Inferior parietal cortex (tissue), 1 donor: Measurements from ENCODE around the gene GHDC.
"Not testable (repeated sequence)": the region's sequence is repeated elsewhere in the genome, so short reads cannot be mapped to it uniquely, and the experiment has no call there.

ENCODE experiments used
- DNase-seq: peaks from one replicate; pipeline ENCODE4 v3.0.0-alpha.2; 2016; ENCODE audit errors: extremely low spot score

GHDC gene

GRCh38 chr17:42203354-42203753 lies 9.1 kb upstream of the GHDC start:
- no peak for DNase-seq

- DNase-seq, result no peak
Observed at GRCh38 chr17:42202696-42203095, 8.4 kb upstream of the GHDC start.

DNA sequence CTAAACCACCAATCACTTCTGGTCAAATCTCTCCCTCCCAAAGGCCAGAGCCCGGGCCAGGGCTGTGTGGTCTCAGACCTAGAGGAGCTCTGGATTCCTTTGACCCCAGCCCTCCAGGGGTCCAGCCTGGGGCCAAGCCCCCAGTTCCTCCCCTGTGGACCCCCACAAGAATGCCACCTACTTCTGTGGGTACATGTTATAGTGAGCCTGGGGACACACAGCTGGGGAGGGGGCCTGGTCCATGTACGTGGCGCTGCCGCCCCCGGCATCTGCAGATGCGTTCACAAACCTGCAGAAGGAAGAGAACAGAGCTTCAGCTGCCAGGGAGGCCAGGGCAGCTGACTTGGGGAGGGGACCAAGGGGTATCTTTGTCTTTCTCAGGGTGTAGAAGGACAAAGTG lies 7.9 kb upstream of the GHDC start:
- no peak for DNase-seq

DNA sequence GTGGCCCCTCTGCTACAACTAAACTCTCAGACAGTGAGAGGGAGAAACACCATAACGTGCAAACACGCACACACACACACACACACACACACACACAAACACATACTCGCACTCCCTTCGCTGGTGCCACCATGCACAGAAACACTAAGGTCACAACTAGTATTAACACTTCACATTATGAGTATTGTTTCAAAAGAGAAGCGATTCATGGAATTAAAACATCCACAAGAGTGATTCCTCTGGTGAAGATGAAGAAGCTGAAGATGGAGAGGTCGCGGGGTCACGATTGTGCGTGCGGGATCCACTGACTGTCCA lies 7.1 kb upstream of the GHDC start:
- DNase-seq, result no peak

DNA sequence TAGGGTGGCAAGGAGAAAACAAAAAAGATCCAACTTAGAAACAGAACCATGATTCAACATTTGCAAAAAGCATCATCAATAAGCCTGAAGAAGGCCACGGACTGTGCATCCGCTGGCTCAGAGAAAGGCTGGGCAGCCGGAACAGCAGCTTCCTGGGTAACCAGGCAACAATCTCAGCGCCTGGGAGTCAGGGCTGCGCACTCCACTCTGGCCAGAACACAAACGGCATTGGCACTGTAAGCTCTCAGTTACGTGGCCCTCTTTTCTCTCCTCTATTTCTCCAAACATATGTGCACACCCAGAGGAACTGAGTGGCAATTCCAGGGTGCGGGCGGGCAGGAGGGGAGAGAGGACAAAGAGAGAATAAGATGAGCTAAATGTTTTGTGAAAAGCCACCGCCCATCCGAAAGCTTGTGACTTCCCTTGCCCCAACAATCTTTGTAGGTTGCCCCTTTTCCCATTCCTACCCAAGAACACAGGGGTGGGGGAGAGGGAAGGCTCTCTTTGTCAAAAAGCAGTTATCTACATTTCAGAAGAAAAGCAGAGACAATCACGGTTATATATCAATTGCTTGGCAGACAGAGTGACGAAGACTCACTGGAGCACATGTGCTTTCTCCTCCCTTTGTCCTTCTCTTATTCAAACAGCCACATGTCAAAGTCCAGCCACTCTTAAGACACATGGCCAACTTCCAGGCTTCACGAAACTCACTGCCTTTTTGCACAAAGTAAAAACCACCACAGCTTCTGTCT lies 6.6 kb upstream of the GHDC start:
- DNase-seq, result no peak

DNA sequence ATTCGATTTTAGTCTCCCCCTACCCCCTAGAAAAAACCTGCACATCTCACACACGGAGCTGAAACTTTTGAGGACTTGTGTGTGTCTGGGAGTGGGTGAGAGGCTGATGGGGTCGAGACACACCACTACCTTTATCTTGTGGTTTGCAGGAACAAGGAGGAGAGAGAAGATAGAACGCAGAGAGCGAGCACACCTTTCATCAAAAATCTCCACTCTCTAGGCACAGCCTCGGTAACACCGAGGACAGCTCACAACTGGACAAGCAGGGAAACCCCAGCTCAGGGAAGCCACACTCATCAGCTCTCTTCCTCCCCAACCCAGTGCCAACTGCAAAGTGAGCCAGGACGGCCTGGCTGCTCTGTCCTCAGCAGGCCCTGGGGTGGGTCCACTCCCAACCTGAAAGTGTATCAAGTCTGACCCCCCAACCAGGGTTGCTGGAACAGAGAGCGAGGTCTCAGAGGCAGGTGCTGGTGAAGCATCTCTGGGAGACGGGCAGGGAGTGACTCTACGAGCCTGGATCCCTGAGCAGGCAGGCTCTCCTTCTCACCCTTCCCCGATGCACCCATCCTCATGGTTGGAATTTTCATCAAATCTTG lies 5.2 kb upstream of the GHDC start:
- no peak for DNase-seq

DNA sequence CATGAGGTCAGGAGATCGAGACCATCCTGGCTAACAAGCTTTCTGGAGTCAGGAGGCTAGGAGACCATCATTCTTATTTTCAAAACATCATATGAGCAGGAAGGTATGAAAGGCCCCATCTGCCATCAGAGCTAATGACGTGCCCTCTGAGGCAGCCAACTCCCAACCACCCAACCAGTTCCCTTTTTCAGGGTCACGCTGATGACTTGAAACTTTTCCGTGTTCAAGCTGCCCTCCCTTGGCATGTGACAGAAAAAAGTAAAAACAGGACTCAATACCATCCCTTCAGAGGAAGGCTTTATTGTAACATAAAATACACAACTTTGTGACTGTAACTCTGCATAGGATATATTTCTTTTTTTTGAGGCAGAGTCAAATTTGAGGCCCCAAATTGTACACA lies 4.6 kb upstream of the GHDC start:
- DNase-seq, result no peak

GRCh38 chr17:42197564-42198156 lies 3.4 kb upstream of the GHDC start:
- DNase-seq, result no peak

- DNase-seq, result no peak
Observed at GRCh38 chr17:42193216-42193968, 902 bp downstream of the GHDC start.

DNA sequence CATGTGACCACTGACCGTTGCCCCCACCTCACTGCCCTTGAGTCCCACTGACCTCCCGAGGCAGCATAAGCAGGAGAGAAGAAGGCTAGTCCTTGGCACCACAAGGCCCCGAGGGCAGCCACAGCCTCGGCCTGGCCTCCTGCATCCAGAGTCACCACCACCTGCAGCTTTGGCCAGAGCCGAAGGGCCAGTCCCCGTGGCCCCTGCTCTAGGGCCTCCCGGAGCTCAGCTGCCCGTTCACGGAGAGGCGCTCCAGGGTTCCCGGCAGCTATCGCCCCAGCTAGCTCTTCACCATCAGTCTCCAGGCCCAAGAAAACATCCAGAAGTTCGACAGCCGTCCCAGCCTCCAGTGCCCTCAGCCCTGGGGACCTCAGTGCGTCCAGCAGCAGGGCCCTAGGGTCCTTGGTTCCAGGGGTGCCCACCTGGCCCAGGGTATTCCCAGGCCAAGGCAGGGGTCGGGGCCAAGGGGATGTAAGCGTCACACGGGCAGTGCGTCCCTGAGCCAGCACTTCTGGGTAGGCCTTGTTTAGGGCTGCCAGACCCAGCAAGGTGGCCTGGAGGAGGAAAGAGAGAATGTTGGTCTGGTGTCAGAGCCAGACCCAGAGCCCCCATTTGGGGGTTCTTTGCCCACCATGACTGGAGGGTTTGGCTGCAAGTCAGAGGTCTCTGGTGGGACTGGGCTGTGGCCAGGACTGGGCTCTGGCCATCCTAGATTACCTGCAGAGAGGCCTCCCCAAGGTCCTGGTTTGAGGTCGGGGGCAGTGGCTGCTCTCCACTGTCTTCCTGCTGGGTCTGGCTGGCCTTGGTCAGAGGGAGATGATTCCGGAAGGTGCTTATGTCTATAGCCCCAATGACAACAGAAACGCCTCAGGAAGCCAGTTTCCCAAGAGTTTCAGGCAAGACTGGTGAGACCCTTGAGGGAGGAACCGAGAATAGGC lies 1.8 kb downstream of the GHDC start:
- DNase-seq, result no peak

DNA sequence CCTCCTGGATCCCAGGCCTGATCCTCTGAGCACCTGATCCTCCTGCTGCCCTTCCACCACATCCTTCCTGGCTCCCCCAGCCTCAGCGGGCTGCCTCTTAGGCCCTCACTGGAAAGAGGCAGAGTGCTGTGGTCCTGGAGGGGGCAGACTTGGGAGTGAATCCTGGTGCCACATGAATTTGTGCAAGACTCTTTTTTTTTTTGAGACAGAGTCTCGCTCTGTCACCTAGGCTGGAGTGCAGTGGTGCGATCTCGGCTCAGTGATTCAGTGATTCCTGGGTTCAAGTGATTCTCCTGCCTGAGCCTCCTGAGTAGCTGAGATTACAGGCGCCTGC lies 3.1 kb downstream of the GHDC start:
- no peak for DNase-seq

GRCh38 chr17:42190491-42191274 lies 3.6 kb downstream of the GHDC start:
- no peak for DNase-seq

DNA sequence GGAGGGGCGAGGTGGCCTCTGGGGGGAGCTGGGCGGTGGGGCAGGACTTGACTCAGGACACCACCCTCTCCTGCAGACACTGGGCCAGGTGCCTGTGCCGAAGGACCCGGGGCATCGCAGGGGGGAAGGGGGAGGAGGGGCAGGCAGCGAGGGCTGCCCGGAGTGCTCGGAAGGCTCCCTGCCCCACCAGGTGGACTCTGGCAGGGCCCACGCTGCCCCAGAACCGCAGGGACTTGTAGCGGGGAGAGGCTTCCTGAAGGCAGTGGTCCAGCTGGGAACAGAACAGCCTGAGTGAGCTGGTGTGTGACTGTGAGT lies 4.7 kb downstream of the GHDC start:
- no peak for DNase-seq

DNA sequence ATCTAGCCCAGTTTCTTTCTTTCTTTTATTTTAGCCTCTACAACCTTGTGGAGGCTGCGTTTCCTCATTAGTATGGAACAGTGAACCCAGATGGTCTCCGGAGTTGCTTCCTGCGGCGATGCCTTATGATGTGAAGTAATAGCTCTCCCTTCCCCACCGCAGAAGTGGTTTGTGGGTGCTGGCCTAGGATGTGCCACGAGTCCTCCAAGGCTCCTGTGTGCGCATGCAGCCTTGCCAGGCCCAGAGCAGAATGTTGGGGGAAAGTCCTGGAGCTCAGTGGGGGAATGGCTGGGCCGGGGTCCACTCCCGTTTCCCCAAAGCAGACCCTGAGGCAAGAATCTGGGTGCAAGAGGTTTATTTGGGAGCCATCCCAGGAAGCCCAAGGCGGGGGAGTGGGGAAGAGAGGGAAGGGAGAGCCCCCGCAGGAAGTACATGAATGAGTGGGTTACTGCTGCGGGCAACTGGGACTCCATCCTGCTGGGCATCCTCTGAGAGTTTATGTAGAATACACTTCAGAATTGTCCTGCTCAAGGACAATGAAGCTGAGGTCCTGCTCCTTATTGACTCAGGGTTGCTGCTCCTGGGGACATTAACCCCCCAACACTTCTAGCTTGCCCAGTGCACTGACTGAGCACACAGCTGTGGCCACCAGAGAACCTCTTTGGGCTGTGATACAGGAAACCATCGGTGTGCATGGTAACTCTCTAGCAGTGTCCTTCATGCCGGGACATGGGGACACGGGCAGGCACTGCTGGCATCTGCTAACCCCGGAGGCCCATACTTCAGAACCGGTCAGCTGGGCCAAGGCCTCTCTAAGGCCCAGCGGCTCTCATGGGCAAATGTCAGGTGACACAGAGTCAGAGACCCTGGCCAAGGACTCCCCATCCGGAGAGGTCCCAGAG lies 5.3 kb downstream of the GHDC start:
- no peak for DNase-seq

GRCh38 chr17:42187833-42188232 lies 6.5 kb downstream of the GHDC start:
- no peak for DNase-seq

DNA sequence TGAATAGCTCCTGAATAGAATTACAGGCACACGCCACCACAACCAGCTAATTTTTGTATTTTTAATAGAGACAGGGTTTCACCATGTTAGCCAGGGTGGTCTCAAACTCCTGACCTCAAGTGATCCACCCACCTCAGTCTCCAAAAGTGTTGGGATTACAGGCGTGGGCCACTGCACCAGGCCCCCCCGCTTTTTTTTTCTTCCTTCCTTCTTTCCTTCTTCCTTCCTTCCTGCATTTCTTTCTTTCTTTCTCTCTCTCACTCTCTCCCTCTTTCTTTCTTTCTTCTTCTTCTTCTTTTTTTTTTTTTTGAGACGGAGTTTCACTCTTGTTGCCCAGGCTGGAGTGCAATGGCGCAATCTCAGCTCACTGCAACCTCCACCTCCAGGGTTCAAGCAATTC lies 8.1 kb downstream of the GHDC start:
- DNase-seq, result not testable (repeated sequence)

DNA sequence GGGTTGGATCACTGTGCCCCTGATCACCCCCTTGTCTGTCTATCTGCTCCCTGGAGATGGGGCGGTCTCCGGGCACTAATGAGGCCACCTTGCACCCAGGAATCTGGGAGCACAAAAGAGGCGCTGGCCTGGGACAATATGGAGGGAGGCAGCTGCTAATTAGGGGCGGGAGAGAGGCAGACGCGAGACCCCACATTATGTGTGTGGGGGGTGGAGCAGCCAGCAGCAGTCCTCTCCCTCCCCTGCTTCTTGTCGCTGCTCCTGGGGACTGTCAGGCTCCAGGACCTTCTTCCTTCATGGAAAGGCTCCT lies 8.7 kb downstream of the GHDC start:
- no peak for DNase-seq

DNA sequence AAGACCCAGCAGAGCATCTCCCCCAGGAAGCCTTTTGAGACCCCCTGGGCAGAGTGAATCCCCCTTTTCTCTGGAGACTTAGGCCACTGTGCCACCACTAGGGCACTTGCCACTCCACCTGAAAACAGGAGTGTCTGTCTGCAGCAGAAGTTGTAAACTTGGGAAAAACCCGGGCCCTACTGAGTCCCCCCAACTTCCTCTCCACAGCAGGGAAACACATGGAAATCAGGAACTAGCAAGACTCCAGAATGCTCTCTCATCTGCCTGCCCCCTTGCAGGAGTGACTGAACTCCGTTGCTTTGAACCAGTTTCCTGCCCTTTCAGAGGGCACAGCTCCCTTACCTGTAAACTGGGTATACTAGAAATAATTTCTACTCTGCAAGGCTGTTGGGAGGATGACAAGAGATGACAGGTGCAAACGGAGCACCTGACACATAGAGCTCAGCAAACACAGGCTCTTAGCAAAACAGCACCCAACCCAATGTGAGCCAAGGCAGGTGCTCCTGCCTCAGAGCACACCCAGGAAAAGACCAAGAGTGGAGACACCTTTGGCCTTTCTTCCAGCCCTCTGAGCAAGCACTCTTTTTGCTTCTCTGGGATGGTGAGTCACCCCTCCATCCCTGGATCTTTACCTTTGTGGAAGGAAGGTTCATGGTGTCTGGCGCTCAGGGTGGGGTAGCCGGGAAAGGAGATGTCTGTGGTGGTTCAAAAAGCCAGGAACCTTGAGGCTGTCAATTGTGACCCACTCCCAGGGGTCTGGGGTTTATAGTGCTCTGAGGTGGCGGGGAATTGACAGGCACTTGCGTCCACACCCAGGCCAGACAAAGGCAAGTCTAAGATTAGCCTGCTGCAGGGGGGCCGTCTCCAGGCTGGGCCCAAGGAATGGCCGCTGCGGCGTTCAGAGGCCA lies 9.3 kb downstream of the GHDC start, which contains the start of gene HCRT:
Gene HCRT, minus strand, starts transcription at position 740 of the 908 bp plus-strand sequence. Its CDS starts 87 bp downstream, at position 653.
- no peak for DNase-seq
